22Rv1 (cell line): ENCODE data around the gene EIF2D.
"Not testable (repeated sequence)": the region's sequence is repeated elsewhere in the genome, so short reads cannot be mapped to it uniquely, and the experiment has no call there.

Experiments
- H3K27ac ChIP-seq: fragments of 450-650 bp; 2 replicates; pipeline ENCODE4 v1.5.1; 2017
- CTCF ChIP-seq: fragments of 450-650 bp; IDR thresholded peaks from 2 replicates; pipeline ENCODE4 v1.5.1; 2017; ENCODE audit warnings: mild to moderate bottlenecking
- ZFX ChIP-seq: fragments of 450-650 bp; IDR thresholded peaks from 2 replicates; pipeline ENCODE4 v1.6.1; 2017; ENCODE audit warnings: antibody characterized with exemption, borderline replicate concordance

Gene EIF2D

GRCh38 chr1:206584683-206585082 is 27.6 kb downstream of the EIF2D start:
- TF ChIP-seq CTCF: no peak
- no peak for TF ChIP-seq ZFX
- no peak overlapping the region for H3K27ac ChIP-seq

GRCh38 chr1:206583707-206584648 is 28.3 kb downstream of the EIF2D start:
- H3K27ac ChIP-seq: no peak overlapping the region
- TF ChIP-seq CTCF (peak; percentile 95), ZFX (no peak)

GRCh38 chr1:206582971-206583706 is 29.1 kb downstream of the EIF2D start:
- TF ChIP-seq ZFX (no peak), CTCF (no peak)
- no peak overlapping the region for H3K27ac ChIP-seq

GRCh38 chr1:206582537-206582936 is 29.7 kb downstream of the EIF2D start:
- TF ChIP-seq ZFX (no peak), CTCF (no peak)
- no peak overlapping the region for H3K27ac ChIP-seq

GRCh38 chr1:206581571-206581981 is 30.7 kb downstream of the EIF2D start:
- TF ChIP-seq CTCF: no peak
- TF ChIP-seq ZFX: no peak
- H3K27ac ChIP-seq: no peak overlapping the region

- not testable (repeated sequence) for H3K27ac ChIP-seq
Measured at GRCh38 chr1:206581114-206581497, 31.2 kb downstream of the EIF2D start.

- no peak overlapping the region for H3K27ac ChIP-seq
- TF ChIP-seq ZFX: no peak
- no peak for TF ChIP-seq CTCF
Measured at GRCh38 chr1:206580438-206581113, 31.7 kb downstream of the EIF2D start.
